HepG2 (cell line): ENCODE results near the gene SH2D3C. TPM values are rescaled to one million over a fixed set of nuclear protein-coding genes. Genes with fewer than 3 reads are reported as not detected.

Source experiments
- ATAC-seq: fragments of 200-7000 bp; cut with Tn5 transposase; 3 replicates; pipeline ENCODE4 v1.9.1; 2020; ENCODE audit warnings: mild to moderate bottlenecking, moderate library complexity
- BruUV-seq: library from RNA; stranded (reverse); fragments of 400-500 nt; replicated peaks from 2 replicates; lab custom pipeline; 2021; lab: Mats Ljungman, UMichigan
- CTCF ChIA-PET: fragments of 300-600 bp; formaldehyde crosslinking; extraction: SDS; loops from one replicate; lab custom pipeline; 2021; ENCODE audit warnings: low total read pairs, inconsistent platforms, low intra/inter-chr PET ratio; lab: Yijun Ruan, JAX
- POLR2A ChIA-PET: fragments of 350-600 bp; sonication (Branson Sonifier 250); formaldehyde crosslinking; loops from one replicate; lab custom pipeline; 2020; ENCODE audit warnings: antibody characterized with exemption, inconsistent platforms; lab: Yijun Ruan, JAX
- DNase-seq: peaks from one replicate; pipeline ENCODE4 v3.0.0-alpha.2; 2015; ENCODE audit warnings: low spot score
- FAIRE-seq: peaks from 3 replicates; lab custom pipeline; 2011; peaks lifted over from hg19 to GRCh38; lab: Jason Lieb, UNC
- H2AFZ ChIP-seq: one replicate; pipeline ENCODE4 v1.6.1; 2011; ENCODE audit warnings: low read length, inconsistent platforms
- H3K27ac ChIP-seq: fragments of 300-600 bp; 3 replicates; pipeline ENCODE4 v1.8.0; 2011; ENCODE audit warnings: mixed run types, mild to moderate bottlenecking, mixed read lengths, low read length, inconsistent platforms; ENCODE audit not compliant: insufficient read depth; ENCODE audit errors: extremely low read length
- H3K27me3 ChIP-seq, 2 experiments: fragments of 200-600 bp in 1 of 2; 2 replicates in 1 of 2; 3 replicates in 1 of 2; pipeline versions ENCODE4 v1.6.0 to v1.8.0; 2011; ENCODE audit warnings: low read length in 2 of 2, mild to moderate bottlenecking in 2 of 2, moderate library complexity in 2 of 2, inconsistent platforms in 1 of 2; ENCODE audit not compliant: insufficient read depth in 2 of 2, control insufficient read depth in 1 of 2
- H3K36me3 ChIP-seq, 2 experiments: fragments of 200-600 bp in 1 of 2; replicated peaks in 1 of 2; 2 replicates in 1 of 2; 3 replicates in 1 of 2; pipeline versions ENCODE4 v1.5.1 to v1.8.0; 2011; ENCODE audit warnings: low read length in 2 of 2, inconsistent platforms in 1 of 2; ENCODE audit not compliant: insufficient read depth in 2 of 2, control insufficient read depth in 1 of 2
- H3K4me1 ChIP-seq: 2 replicates; pipeline ENCODE4 v1.5.1; 2012; ENCODE audit warnings: low read length, inconsistent platforms; ENCODE audit not compliant: insufficient read depth
- H3K4me2 ChIP-seq: 2 replicates; pipeline ENCODE4 v1.6.0; 2011; ENCODE audit warnings: low read depth, low read length, inconsistent platforms
- H3K4me3 ChIP-seq, 3 experiments: fragments of 200-600 bp in 1 of 3; sonication (generic), shearing (Covaris generic) in 1 of 3; replicated peaks in 1 of 3; 2 replicates each; pipeline ENCODE4 v1.5.1; 2011 to 2016; ENCODE audit warnings: low read length in 3 of 3, inconsistent platforms in 2 of 3, low read depth in 2 of 3, mild to moderate bottlenecking in 2 of 3, control low read depth in 1 of 3, mixed read lengths in 1 of 3; ENCODE audit not compliant: insufficient read depth in 1 of 3
- H3K79me2 ChIP-seq: one replicate; pipeline ENCODE4 v1.6.1; 2011; ENCODE audit warnings: low read length, inconsistent platforms; ENCODE audit not compliant: insufficient read depth
- H3K9ac ChIP-seq: 2 replicates; pipeline ENCODE4 v1.6.0; 2011; ENCODE audit warnings: mild to moderate bottlenecking, low read depth, low read length, inconsistent platforms; ENCODE audit not compliant: insufficient read depth
- H3K9me3 ChIP-seq: 2 replicates; pipeline ENCODE4 v1.5.1; 2012; ENCODE audit warnings: mild to moderate bottlenecking, low read length
- H4K20me1 ChIP-seq: 2 replicates; pipeline ENCODE4 v1.6.0; 2011; ENCODE audit warnings: inconsistent platforms, mild to moderate bottlenecking, low read length, moderate library complexity; ENCODE audit not compliant: insufficient read depth
- ATM ChIP-seq: fragments of 450-650 bp; IDR thresholded peaks from 2 replicates; pipeline ENCODE4 v1.7.1; 2017; ENCODE audit warnings: mild to moderate bottlenecking, borderline replicate concordance
- CSRNP1 ChIP-seq: sonication (generic); formaldehyde crosslinking; IDR thresholded peaks from 2 replicates; pipeline ENCODE4 v1.8.1; 2023; ENCODE audit warnings: mild to moderate bottlenecking, missing genetic modification reagents
- ETV5 ChIP-seq: IDR thresholded peaks from 2 replicates; pipeline ENCODE4 v1.6.1; 2018; ENCODE audit warnings: missing biosample characterization, missing genetic modification reagents, inconsistent platforms, borderline replicate concordance
- EZH2 ChIP-seq: conservative IDR thresholded peaks from 2 replicates; pipeline ENCODE4 v1.6.1; 2012; ENCODE audit warnings: mild to moderate bottlenecking, low read depth, low read length, moderate library complexity
- GPBP1L1 ChIP-seq: sonication (generic); formaldehyde crosslinking; IDR thresholded peaks from 2 replicates; pipeline ENCODE4 v1.5.0; 2020; ENCODE audit warnings: mild to moderate bottlenecking, missing genetic modification reagents
- HDAC2 ChIP-seq: sonication (generic); formaldehyde crosslinking; IDR thresholded peaks from 2 replicates; pipeline ENCODE4 v1.4.0; 2020; ENCODE audit warnings: missing genetic modification reagents
- MYNN ChIP-seq: sonication (generic); formaldehyde crosslinking; IDR thresholded peaks from 2 replicates; pipeline ENCODE4 v1.4.0; 2020; ENCODE audit warnings: mild to moderate bottlenecking, low read depth, missing genetic modification reagents
- ZBTB14 ChIP-seq: sonication (generic); formaldehyde crosslinking; IDR thresholded peaks from 2 replicates; pipeline ENCODE4 v1.4.0; 2020; ENCODE audit warnings: missing genetic modification reagents
- ZNF274 ChIP-seq: sonication (generic); formaldehyde crosslinking; IDR thresholded peaks from 2 replicates; pipeline ENCODE4 v1.5.1; 2020; ENCODE audit warnings: mild to moderate bottlenecking, missing genetic modification reagents
- WGBS: methylation state at CpG from one replicate; pipeline ENCODE4 v1.1.6; 2017; ENCODE audit warnings: low lambda C conversion rate; 5-methylcytosine and 5-hydroxymethylcytosine counted together
- in situ Hi-C: cut with HindIII; loops from 2 replicates; pipeline ENCODE4 v1.10.0; 2017; ENCODE audit warnings: low pct_unique_long_range_greater_than_20kb; ENCODE audit not compliant: extremely low pct_ligation_motif_present
- intact Hi-C: fragments of 100-400 bp; cut with micrococcal nuclease; formaldehyde crosslinking; loops from one replicate; pipeline ENCODE4 v1.10.0; 2022; ENCODE audit not compliant: unreplicated experiment
- polyA plus RNA-seq, 8 experiments: library from polyadenylated mRNA; depleted of rRNA in 3 of 8; stranded (reverse) in 7 of 8; unstranded in 1 of 8; fragments of >200 nt; fragmentation: Illumina TruSeq in 4 of 8; extraction: Trizol in 4 of 8; gene quantifications; 2 replicates each; pipeline versions ENCODE4 v1.2.1 to v1.2.3, GENCODE V29; 2011 to 2016; ENCODE audit warnings: low read depth in 4 of 8, missing spikeins in 1 of 8, mixed read lengths in 1 of 8; ENCODE audit not compliant: insufficient read depth in 1 of 8
- total RNA-seq, 5 experiments: library from RNA; depleted of rRNA; stranded (reverse); fragments of >200 nt; fragmentation: Illumina TruSeq; extraction: Trizol; gene quantifications; 2 replicates each; pipeline ENCODE4 v1.2.3, GENCODE V29; 2016; ENCODE audit warnings: low read depth in 1 of 5

The SH2D3C gene
- total and polyA plus RNA-seq, 2 of the 13 experiments (the other 11 are each of a cell fraction or from before 2014, with no cell fraction given), result not detected

- in situ Hi-C loops (no loop called here), intact Hi-C loops (no loop called here)
- ATAC-seq (no peak), DNase-seq (no peak), FAIRE-seq (no peak)
- 78% methylated on average over 6 of the region's 10 CpGs for WGBS
- ChIA-PET POLR2A (no interaction called here), CTCF (no interaction called here)
- no TSS peak for BruUV-seq
- TF ChIP-seq MYNN (CRISPR knock-in tag) (no peak), ATM (no peak), ZBTB14 (no peak), ETV5 (CRISPR knock-in tag) (no peak), HDAC2 (no peak), EZH2 (no peak), ZNF274 (CRISPR knock-in tag) (no peak), CSRNP1 (CRISPR knock-in tag) (no peak), GPBP1L1 (no peak)
- Histone ChIP-seq H3K27ac (no peak overlapping the region), H3K9me3 (no peaks in the 10 kb centered on the region), H3K36me3 (no peaks in the 10 kb centered on the region), H3K9ac (no peak overlapping the region), H3K4me2 (no peak overlapping the region), H2AFZ (no peak overlapping the region), H4K20me1 (no peaks in the 10 kb centered on the region; the same call in 1 of the 2 replicates), H3K4me1 (peaks cover 31% of the 10 kb centered on the region), H3K79me2 (no peaks in the 10 kb centered on the region), H3K27me3 (peaks cover 2 to 5% of the 10 kb centered on the region in 2 experiments; a peak in 2 of 5 replicates), H3K4me3 (no peak overlapping the region)
These were observed 68.2 kb downstream of the SH2D3C start for GRCh38 chr9:127710204-127710783.
